ENCODE data around the gene F13A1.

Gene F13A1

DNA sequence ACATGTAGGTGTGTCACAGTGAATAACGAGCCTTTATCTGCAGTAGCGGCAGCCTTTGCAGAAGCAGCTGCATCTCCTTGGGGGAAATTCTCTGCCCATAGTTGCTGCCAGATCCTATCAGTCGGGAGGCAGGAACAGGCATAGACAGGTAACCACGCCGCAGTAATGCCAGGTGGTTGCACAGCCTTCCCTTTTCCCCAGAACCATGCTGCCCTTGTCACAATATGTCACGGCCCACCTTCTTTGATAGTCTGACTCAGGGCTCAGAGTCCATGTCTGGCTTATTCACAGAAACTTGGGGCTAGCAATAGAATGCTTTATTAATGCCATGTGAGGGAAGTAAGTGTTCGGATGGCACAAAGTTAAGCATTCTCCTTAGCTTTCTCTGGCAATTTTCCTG is 76.6 kb downstream of the F13A1 start:
- DNase-seq, result no peak

DNA sequence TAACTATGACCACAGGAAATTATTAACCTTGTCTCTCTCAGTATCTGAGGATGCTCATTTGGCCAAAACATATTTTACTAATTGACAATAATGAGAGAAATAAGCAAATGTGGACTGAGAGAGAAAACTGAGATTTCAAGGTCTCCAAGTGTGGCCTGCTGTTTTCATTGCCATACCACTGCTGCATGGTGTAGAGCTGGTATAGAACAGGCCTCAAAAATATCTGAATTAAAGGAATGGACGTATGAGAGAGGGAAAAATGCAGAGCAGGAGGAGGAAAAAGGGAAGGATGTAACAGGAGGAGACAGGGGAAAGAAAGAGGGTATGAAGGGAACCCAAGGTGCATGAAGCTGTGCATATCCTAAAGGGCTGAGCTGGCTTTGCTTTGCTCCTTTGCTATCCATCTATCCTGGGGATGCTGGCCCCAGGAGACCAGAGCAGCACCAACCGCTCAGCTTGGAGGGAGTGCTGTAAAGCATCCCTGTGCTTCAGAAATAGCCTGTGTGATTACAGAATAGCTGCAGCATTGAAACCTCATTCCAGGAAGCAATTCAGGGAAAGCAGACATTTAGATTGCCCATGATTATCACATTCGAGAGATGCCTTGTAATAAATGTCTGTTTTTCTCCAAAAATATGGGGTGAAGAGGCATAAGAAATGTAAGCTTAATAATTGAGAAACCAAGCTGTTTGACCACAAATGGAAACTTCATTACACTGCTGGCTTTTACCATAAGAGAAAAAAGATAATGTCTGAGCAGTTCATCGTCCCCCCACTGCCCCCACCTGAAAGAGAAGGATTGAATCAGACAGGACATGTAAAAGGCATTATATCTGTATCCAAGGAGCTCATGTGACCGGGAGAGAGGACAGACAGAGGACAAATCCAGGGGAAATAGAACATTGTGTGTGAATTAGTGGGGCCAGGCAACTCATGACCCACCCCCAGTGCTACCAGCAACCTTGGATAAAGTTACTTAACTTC is 80.6 kb downstream of the F13A1 start:
- no peak for DNase-seq

DNA sequence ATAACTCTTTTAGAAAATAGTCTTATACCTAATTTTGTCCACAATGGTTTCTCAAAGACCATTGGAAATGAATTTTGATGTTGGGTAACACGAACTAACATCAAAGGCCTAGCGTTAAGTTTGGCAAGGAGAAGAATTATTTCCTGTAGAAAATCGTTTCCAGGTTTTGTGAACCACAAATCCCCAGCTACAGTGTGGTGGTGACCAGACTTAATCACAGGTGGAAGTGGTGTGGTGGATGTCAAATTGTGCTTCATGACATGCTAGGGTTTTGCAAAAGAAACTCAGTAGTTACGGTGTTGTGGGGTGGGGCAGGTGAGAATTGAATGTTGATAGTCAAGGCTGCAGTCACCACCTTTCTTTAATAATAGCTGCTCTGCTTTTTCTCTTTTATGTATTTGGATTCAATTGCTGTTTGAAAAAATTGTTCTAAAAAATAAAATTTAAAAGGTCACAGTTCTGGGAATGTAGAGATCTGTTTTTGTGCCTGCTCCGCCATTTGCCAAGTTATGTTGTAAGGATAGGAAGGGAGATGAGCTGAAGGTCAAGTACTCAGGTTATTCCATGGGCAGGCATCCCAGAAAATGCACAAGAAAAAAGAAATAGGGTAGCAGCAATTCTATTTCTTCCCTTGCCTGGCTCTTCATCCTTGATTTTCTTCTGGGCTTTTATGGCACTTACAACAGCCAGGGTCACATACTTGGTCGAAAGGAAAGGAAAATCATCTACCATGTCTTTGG is 83.6 kb downstream of the F13A1 start:
- DNase-seq, result no peak

DNA sequence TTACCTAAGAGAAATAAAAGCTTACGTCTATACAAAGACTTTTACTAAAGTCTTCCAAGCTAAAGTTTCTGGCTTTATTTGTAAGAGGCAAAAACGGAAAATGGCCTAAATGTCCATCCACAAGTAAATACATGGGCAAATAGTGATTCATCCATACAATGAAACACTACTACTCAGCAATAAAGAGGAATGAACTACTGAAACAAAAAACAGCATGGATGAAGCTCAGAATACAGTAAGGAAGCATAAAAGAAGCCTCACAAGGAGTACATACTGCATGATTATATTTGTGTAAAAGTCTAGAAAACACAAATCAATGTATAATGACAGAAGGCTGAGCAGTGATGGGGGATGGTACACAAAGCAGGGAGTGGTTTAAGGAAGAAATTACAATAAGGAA is 84.7 kb downstream of the F13A1 start:
- no peak for DNase-seq

DNA sequence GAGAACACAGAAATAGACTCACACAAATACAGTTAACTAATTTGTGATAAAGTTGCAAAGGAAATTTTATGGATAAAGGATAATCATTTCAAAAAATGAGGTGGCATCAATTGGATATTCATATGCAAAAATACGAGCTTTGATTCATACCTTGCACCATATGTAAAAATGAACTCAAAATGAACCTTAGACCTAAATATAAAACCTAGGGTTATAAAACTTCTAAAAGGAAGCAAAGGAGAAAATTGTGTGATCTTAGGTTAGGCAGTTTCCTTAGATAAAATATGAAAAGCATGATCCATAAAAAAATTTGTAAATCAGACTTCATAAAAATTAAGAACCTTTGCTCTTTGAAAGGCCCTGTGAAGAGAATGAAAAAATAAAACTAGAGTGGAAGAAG is 85.5 kb downstream of the F13A1 start:
- no peak for DNase-seq

DNA sequence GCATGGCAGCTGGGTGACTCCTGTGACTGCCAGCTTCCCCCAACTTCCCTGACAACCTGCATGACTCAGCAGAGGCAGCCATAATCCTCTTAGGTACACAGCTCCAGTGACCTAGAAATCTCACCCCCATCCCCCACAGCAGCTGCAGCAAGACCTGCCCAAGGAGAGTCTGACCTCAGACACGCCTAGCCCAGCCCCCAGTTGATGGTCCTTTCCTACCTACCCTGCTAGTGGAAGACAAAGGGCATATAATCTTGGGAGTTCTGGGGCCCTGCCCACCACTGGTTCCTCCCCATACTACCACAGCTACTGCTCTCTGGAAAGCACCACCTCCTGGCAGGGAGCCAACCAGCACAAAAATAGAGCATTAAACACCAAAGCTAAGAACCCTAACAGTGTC is 90.2 kb downstream of the F13A1 start:
- no peak for DNase-seq

DNA sequence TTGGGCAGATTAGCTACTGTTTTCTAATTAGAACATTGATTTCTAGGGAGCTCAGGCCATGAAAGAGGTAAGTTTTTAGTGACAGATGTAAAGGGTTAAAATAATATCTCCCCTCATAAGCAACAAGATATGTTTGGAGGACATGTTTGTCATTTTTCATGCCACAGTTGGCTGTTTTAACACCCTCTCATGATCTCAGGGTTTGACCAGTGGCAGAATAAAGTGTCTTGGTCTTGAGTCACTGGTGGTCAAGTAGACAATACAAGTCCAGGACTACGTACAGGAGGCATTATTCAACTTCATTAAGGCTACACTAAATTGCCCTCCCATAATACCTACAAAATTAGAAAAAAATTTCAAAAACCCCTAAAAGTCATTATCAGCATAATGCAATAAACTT is 92.6 kb downstream of the F13A1 start:
- DNase-seq, result no peak

DNA sequence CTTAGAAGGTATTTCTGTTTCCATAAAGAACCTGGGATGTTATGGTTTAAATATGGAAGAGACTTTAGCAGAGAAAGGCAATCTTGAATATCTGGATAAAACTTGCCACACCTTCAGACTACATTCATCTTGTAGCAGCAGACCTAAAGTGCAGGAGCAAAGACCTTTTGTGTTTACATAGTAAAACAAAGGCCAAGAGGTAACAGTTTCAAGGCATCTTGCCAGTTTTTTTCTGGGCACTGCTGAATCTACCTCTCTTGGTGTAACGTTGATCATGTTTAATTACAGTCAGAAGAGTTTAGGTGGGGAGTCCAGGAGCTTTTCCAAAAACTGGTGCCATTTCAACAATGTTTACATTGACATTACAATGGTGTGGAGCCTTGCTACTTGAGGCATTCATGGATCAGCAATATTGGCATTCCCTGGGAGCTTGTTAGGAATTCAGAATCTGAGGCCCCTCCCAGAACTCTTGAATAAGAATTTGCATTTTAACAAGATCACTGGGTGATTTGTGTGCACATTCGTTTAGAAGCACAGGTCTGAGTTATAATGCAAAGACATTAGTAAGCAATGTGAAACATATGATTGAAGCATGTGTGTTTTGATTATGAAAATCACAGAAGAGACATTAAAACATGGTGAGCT is 94.5 kb downstream of the F13A1 start:
- DNase-seq, result no peak

DNA sequence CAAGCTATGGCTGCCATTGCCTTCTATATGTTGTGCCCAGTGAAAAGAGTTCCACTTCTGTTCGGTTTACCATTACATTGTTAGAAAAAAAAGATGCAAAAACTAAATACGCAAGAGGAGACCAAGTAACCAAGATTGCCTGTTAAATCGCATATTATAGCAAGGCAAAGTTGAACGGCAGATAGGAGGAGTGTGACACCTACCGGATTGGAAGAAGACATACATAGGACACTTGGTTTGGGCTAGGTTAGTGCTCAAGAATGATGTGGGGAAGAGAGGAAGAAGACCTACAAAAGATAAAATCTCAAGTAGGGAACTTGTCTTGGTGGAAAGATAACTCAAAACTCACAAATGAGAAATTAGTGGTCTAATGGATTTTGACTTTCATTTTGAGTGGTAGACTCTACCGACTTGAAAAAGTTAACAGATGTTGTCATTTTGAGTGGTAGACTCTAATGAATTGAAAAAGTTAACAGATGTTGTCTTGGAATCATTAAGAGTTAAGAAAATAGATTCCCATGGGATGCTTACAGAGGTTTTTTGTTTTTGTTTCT is 95.5 kb downstream of the F13A1 start:
- DNase-seq, result no peak

DNA sequence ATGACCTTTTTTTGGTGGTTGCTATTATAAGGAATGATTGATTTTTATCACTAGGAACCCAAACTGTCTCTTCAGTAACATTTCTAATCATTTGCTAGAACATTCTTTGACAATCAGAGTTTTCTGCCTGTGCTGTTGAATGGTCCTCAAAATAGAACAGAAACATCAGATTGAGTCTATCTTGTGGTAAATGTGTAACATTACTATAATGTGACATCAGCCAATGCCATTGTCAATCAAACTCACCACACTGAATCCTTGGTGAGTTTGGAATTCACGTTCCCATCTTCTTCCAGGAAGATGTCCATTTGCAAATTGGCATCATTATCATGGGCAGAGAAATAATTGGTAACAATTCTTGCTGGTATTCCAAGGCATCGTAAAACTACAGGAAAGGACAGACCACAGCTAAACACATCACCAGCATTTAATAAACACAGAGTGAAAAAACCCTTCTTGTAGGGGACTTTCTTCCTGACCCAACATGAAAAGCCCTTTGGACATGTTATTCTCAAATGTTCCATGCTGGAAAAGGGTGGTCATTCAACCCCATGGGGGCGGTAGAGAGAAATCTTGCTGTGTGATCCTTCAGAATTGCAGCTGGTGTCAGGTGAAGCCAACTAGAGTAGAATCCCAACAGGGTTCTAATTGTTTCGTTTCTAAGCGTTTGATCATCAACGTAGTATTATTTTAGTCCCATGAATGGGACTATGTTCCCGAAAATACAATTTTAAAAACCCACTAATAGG is 98.5 kb downstream of the F13A1 start:
- DNase-seq, result no peak

DNA sequence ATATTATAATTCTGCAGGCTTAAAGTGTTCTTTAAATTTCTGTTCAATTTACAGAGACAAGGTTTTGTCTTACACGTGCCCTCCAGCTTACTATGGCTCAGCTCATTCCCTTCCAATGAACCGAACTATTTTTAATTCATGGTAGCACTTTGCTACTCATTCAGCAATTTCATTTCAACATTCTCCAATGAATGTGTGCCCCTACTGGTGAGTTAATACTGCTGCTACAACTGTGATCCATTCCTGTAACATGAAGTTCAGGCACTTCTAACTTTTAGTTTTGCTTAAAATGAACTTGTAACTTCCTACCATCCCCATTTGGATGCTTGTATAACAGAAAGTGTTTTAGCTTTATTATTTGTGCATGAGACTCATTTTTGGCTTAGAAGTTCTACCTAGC is 99.7 kb downstream of the F13A1 start:
- DNase-seq, result no peak

DNA sequence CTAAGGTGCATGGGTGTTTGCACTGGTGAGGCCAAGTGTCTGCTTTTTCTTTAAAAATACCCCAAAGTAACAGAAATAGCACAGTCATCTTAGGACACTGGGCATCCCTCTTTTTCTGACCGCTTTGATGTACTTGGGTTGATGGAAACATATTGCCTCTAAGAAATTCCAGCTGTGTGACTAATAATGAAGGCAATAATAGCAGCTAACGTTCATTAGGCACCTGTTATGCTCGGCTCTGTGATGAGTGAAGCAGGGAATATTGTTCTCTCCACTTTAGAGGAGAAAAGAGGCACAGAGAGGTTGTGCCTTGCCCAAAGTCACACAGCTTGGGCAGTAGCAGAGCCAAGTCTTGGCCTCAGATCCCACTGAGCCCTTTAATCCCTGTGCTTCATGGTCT is 100.7 kb downstream of the F13A1 start:
- no peak for DNase-seq

DNA sequence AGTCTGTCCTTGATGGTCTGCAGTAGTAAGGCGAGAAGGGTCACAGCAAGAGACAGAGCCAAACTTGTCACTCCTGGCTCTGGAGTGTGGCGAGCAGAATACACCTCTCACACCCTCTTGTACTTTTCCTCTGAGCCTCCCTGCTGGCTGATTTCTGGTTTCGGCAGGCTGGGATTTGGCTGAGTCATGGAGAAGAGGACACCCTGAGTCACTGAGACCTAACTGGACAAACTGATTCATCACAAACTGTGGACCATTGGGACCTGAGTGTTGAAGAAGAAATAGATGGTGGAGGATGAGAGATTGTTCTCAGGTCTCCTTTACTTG is 101.7 kb downstream of the F13A1 start:
- no peak for DNase-seq

DNA sequence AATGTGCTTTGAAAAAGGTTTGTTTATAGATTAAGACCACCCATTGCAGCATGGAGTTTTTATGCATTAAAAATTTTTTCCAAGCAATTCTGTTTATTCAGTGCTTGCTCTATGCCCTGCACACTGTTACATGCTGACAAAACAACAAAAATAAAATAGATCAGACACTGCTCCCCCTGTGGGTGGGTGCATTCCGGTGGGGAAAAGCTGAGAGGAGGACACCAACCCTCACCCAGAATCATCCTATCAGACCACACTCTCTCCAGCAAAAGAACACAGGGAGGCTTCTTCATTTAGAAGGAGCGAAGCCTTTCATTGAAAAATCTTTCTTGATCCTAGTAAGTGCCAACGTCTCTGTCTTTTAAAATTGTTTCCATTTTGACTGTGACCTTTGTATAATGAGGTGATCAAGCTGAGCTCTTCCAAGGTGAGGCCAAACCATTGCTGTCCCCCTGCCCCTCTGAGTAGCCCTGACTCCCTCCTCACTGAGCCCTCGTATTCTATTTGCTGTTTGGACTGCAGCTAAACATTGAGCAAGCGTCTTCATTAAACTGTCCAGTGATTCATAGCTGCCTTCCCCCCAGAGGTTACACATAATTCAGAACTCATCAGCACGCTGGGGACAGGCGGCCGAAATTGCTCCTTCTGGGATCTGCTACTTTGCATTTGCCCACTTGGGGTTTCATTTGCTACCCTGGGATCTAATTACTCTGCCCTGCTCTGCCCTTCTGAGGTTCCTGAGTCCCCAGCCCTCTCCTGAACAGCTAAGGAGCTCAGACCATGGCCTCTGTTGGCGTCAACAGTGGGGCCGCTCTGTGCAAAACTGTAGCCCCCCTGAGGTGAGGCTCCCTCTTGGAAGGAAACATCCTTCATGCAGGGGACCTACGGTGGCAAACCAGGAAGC is 102.4 kb downstream of the F13A1 start:
- DNase-seq, result no peak

DNA sequence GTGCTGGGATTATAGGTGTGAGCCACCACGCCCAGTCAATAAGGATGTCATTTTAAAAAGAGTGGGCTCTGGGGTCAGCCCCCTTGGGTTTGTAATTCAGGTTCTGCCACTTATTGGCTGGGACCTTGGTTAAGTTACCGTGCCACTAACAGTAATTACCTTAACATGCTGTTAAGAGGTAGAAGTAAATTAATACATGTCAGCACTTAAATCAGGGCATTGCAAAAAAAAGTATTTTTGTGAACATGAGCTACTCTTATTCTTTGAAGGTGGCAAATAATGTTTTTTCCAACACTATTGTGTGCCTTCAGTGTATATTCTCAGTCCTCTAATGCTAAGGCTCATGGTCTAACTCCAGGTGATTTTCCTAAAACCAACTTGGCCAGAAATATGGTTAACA is 109.5 kb downstream of the F13A1 start:
- no peak for DNase-seq

DNA sequence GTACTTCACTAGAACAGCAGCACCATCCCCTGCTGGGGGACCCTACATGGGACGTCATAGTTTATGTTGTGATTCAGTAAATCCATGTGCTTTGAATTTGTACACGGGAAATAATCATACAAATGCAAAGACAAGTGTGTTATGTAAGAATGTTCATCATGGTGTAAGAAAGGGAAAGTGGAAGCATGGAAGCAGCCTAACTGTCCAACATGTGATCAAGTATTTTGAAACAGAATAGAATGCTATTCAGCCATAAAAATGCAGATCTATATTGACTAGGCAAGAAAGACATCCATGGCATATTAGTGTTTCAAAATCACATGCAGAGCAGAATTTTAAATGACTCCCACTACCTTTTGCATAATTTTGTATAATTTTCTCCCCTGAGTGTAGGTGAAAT is 117.6 kb downstream of the F13A1 start:
- DNase-seq, result no peak

DNA sequence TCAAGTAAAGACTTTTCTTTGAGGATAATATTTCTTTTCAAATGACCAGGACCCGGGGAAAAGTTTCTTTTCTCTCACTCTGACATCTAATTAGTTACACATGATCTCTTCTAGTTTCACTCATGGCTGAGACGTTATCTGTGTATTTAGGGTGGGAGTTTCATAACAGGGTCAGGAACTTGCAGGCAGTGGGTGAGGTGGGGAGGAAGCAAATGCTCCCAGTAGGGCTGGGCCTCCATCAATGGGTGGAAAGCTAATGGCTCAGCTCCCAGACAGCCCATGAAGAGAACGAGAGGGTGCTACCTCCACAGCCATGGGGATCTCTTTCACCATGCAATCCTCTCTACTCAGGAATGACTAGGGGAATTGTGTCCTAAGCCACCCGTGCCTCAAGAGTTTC is 119.3 kb downstream of the F13A1 start:
- no peak for DNase-seq

DNA sequence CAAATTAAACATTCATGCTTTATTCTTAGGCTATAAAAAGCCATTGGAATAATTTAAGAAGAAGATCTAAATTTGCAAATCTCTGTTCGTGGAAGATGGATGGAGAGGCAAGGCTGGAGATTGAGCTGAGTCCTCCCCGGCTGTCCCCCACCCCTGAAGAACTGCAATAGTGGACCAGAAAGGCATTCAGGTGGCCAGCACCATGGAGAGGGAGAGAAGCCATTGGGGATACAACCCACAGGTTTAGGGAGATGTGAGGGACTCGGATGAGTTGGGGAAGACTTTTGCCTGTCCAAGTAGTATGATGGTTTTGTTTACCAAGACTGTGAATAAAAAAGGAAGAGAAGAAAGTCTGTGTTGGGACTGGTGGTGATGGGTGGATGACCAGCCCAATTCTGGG is 120.8 kb downstream of the F13A1 start:
- no peak for DNase-seq

DNA sequence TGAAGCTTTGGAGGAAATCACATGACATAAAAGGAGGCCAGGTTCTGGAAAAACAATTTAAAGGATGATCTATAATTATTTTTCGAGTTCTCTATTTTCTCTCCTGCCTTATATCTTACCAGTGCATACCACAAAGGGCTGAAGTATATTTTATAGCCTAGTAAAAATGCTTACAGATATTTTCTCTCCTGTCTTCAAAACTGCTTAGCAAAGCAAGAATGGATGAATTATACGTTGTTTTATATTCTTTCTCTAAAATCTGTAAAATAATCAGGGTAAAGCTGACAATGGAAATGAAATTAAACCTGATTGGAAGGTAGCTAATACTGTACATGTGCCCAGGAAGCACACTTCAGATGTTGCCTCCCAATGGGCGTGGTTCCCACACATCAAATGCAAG is 123.7 kb downstream of the F13A1 start:
- no peak for DNase-seq

DNA sequence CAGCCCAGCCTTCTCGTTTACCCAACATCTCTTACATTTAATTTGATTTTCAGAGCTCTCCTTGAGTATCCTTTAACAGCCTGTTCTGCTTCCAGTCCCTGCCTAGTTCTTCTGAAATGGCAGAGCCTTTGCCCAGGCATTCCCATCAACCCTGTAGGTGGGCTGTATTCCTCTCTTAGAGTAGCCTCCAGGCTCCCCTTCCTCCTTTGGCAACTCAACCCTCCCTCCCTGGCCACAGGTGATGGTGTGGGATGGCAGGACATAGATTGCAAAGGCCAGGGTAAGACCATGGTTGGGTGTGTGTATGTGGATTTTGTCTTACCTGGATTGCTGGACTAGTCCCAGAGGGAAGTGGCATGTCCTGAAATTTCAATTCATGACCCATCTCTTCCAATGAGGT is 125.4 kb downstream of the F13A1 start:
- no peak for DNase-seq

DNA sequence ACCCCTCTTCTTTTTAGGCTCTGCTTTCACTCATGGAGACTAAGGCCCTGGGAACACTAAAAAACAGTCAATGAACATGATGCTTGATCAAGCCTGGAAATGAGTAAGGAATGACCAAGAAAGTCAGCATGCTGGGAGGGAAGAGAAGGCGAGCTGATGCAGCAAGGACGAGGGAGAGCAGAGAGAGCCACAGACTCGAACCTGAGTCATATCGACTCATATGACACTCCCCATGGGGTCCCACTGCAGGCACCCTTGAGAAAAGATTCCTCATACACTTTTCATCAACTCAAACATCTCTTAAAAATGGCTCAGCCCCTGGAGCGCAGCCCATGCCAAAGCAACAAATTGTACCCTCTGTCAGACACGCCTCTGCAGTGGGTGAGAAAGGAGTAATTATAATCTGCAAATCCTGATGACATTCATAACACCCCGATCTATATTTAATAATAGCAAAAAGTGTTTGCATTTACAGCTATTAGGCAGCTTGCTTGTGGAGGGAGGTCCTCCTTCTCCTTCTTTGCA is 127.2 kb downstream of the F13A1 start:
- DNase-seq, result no peak

DNA sequence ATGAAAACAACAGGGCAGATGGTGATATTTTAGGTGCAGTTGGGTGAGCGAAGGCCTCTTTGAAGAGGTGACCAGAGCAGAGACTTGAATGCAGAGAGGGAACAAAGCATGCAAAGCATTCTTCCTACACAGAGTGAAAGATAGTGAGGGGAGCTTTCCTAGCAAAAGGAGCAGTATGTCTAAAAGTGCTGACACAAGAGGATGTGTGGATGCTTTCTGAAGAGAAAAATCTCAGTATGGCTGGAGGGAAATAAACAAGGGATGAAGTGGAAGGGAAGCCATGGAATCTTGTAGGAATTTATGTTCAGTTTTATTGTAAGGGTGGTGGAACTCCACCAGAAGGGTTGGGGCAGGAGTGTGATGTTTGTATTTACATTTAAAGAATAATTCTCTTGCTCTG is 128.6 kb downstream of the F13A1 start:
- DNase-seq, result no peak
